ENCODE measurements around the gene TEF.
A peak's percentile ranks its signal among the peaks of the same experiment; 100 is the strongest.

DNA sequence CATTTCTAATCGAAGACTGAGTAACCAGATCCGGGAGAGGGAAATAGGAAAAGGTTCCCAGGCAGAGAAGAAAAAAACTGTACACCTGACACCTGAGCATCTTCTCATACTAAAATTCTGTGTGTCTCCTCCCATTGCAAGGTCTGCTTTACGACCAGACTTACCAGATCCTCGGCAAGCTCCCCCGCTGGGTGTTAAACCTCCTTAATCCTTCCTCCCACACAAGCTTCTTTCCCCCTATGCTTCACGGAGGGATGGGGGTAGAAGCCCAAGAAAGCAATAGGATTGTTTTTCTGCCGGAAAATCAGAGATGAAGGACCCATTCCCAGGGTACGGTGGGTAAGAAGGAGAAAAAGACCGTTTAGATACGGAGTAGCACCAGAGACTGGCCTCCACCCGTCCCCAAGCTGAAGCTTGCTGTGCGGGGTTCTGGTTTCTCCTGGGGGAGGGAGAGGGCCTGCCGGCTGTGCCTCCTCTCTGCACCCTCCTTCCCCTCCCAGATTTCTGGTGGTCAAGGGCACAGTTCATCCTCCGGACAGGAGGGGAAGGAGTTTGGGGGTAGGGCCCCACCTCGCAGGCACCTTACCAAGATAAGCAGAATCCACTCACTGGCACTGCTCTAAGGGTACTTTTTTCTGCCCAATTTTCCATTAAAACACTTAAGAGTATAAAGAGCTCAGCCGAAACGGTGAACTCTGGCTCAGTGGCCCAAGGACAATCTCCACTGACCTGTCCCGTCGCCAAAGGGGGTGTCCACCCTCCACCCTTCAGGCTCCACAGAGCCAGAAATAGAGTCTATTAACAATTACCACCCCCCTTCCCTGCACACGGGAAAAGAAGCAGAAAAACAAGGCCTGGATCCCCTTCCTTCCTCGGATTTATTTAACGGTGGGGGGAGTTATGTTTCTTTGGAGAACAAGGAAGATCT, 63.7 kb downstream of the TEF start:
- TF ChIP-seq, protein P1, sequence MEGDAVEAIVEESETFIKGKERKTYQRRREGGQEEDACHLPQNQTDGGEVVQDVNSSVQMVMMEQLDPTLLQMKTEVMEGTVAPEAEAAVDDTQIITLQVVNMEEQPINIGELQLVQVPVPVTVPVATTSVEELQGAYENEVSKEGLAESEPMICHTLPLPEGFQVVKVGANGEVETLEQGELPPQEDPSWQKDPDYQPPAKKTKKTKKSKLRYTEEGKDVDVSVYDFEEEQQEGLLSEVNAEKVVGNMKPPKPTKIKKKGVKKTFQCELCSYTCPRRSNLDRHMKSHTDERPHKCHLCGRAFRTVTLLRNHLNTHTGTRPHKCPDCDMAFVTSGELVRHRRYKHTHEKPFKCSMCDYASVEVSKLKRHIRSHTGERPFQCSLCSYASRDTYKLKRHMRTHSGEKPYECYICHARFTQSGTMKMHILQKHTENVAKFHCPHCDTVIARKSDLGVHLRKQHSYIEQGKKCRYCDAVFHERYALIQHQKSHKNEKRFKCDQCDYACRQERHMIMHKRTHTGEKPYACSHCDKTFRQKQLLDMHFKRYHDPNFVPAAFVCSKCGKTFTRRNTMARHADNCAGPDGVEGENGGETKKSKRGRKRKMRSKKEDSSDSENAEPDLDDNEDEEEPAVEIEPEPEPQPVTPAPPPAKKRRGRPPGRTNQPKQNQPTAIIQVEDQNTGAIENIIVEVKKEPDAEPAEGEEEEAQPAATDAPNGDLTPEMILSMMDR (IDR thresholded peaks at IDR 0.05) = no peak
- peak in 1 of 2 donors; percentile 58 for TF ChIP-seq POLR2A (IDR thresholded peaks at IDR 0.05)

All from thyroid gland (tissue), 4 donors.